Glutamatergic neuron (in vitro differentiated cells): ENCODE results near the gene SLC35F3. TPM values are rescaled to one million over a fixed set of nuclear protein-coding genes. Genes with fewer than 3 reads are reported as not detected.

Experiments
- DNase-seq: peaks from one replicate; pipeline ENCODE4 v3.0.0; 2022
- H3K27ac Mint-ChIP-seq: one replicate; pipeline ENCODE4 v1.8.0; 2020; ENCODE audit warnings: mild to moderate bottlenecking, mixed read lengths, inconsistent platforms; ENCODE audit not compliant: unreplicated experiment
- H3K27me3 Mint-ChIP-seq: one replicate; pipeline ENCODE4 v1.8.0; 2020; ENCODE audit warnings: mild to moderate bottlenecking, moderate library complexity, mixed read lengths, inconsistent platforms; ENCODE audit not compliant: unreplicated experiment
- H3K36me3 Mint-ChIP-seq: one replicate; pipeline ENCODE4 v1.8.0; 2020; ENCODE audit warnings: mild to moderate bottlenecking, mixed read lengths, inconsistent platforms; ENCODE audit not compliant: unreplicated experiment
- H3K4me1 Mint-ChIP-seq: one replicate; pipeline ENCODE4 v1.8.0; 2020; ENCODE audit warnings: mild to moderate bottlenecking, low read depth, mixed read lengths, inconsistent platforms; ENCODE audit not compliant: unreplicated experiment
- H3K4me3 Mint-ChIP-seq: one replicate; pipeline ENCODE4 v1.8.0; 2020; ENCODE audit warnings: mild to moderate bottlenecking, mixed read lengths, inconsistent platforms; ENCODE audit not compliant: unreplicated experiment
- H3K9me3 Mint-ChIP-seq: one replicate; pipeline ENCODE4 v1.8.0; 2020; ENCODE audit warnings: mild to moderate bottlenecking, moderate library complexity, mixed read lengths, inconsistent platforms; ENCODE audit not compliant: unreplicated experiment
- CTCF ChIP-seq: fragments of 200-600 bp; sonication (generic); IDR thresholded peaks from one replicate; pipeline ENCODE4 v1.5.0; 2021; ENCODE audit not compliant: partially characterized antibody, unreplicated experiment
- microRNA-seq: library from miRNA; unstranded; fragments of <30 nt; microRNA quantifications from one replicate; pipeline ENCODE4, GENCODE V29; 2020; ENCODE audit not compliant: unreplicated experiment
- total RNA-seq: library from RNA; stranded (reverse); fragmentation: NEBNext Ultra II Directional; extraction: Animal tissue kit (Norgen Biotek cat#: 25700); gene quantifications from one replicate; pipeline ENCODE4 v1.2.1, GENCODE V29; 2021; ENCODE audit not compliant: unreplicated experiment

SLC35F3 gene
- total RNA-seq, 1 donor from 2014 or later: 0.98 TPM

- peaks cover 3% of the 10 kb centered on the region for H3K9me3 Mint-ChIP-seq
- H3K4me1 Mint-ChIP-seq: peaks cover 9% of the 10 kb centered on the region
- DNase-seq: no peak
- H3K27ac Mint-ChIP-seq: peak overlapping the region; percentile 96
- peak overlapping the region; percentile 97 for H3K4me3 Mint-ChIP-seq
- peaks cover 8% of the 10 kb centered on the region for H3K36me3 Mint-ChIP-seq
- no peaks in the 10 kb centered on the region for H3K27me3 Mint-ChIP-seq
- TF ChIP-seq CTCF: no peak
Measured at GRCh38 chr1:234373959-234374254, 469.4 kb downstream of the SLC35F3 start.

Small RNA genes lying within 50 kb of the gene (microRNA-seq; reads per million reads assigned to microRNA genes)
- gene MIR4671: not detected
